ENCODE results near the gene IFIT1B.

GRCh38 chr10:89339875-89340274, 38.0 kb upstream of the IFIT1B start:
- TF ChIP-seq CTCF (IDR thresholded peaks at IDR 0.05 in 2 of 3, conservative IDR thresholded peaks at IDR 0.05 in 1 of 3; ENCODE audit: control insufficient read depth in 2 of 3, extremely low read depth in 1 of 3, insufficient read depth in 1 of 3, low read depth in 3 of 3, low read length in 3 of 3) = no peak
- no peak for TF ChIP-seq RCOR1 (conservative IDR thresholded peaks at IDR 0.05; ENCODE audit: low read depth, low read length)
- TF ChIP-seq SP1 (IDR thresholded peaks at IDR 0.05; ENCODE audit: low read depth, low read length) = no peak
- TF ChIP-seq ZNF687 (IDR thresholded peaks at IDR 0.05) = no peak
- no peak for TF ChIP-seq SIN3A (IDR thresholded peaks at IDR 0.05; ENCODE audit: low read depth, low read length)
- no peak for TF ChIP-seq EZH2 (IDR thresholded peaks at IDR 0.05; ENCODE audit: borderline replicate concordance, control insufficient read depth, low read depth, low read length)
- no peak for TF ChIP-seq PRDM15 (CRISPR knock-in tag; IDR thresholded peaks at IDR 0.05)
- no peak for TF ChIP-seq YY1 (IDR thresholded peaks at IDR 0.05; ENCODE audit: low read depth, low read length)
- no peak for TF ChIP-seq USF1 (IDR thresholded peaks at IDR 0.05; ENCODE audit: borderline replicate concordance, extremely low read length, insufficient read depth, low read depth, low read length)
